ENCODE data around the gene SIGLEC5. TPM values are rescaled to one million over a fixed set of nuclear protein-coding genes. Genes with fewer than 3 reads are reported as not detected.

SIGLEC5 gene
- total and polyA plus RNA-seq, 2 experiments from 2014 or later, result not detected

GRCh38 chr19:51592521-51592920 is 37.7 kb downstream of the SIGLEC5 start (continued):
- TF ChIP-seq JUNB (IDR thresholded peaks at IDR 0.05; ENCODE audit: unreplicated experiment) (no peak), NANOG (IDR thresholded peaks at IDR 0.05; ENCODE audit: borderline replicate concordance) (no peak)
- TF ChIP-seq, protein P1, sequence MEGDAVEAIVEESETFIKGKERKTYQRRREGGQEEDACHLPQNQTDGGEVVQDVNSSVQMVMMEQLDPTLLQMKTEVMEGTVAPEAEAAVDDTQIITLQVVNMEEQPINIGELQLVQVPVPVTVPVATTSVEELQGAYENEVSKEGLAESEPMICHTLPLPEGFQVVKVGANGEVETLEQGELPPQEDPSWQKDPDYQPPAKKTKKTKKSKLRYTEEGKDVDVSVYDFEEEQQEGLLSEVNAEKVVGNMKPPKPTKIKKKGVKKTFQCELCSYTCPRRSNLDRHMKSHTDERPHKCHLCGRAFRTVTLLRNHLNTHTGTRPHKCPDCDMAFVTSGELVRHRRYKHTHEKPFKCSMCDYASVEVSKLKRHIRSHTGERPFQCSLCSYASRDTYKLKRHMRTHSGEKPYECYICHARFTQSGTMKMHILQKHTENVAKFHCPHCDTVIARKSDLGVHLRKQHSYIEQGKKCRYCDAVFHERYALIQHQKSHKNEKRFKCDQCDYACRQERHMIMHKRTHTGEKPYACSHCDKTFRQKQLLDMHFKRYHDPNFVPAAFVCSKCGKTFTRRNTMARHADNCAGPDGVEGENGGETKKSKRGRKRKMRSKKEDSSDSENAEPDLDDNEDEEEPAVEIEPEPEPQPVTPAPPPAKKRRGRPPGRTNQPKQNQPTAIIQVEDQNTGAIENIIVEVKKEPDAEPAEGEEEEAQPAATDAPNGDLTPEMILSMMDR (conservative IDR thresholded peaks at IDR 0.05; ENCODE audit: low read depth in 2 of 2), result no peak

- H3K36me3 ChIP-seq (ENCODE audit: insufficient read depth), result peaks cover 25% of the 10 kb centered on the region
- H3K4me3 ChIP-seq, result no peak overlapping the region
- H3K27me3 Mint-ChIP-seq (ENCODE audit: insufficient read depth, low read depth, poor library complexity), result peaks cover 9% of the 10 kb centered on the region
- no peak overlapping the region for H3K27ac Mint-ChIP-seq
- H3K79me2 ChIP-seq (replicated peaks; ENCODE audit: insufficient read depth), result no peaks in the 10 kb centered on the region
- no peaks in the 10 kb centered on the region for H3K27me3 ChIP-seq (ENCODE audit: insufficient read depth)
- no peaks in the 10 kb centered on the region for H4K20me1 ChIP-seq (replicated peaks; ENCODE audit: insufficient read depth)
- DNase-seq (ENCODE audit: low spot score), result no peak
- no peak overlapping the region for H3K4me3 Mint-ChIP-seq
- peaks cover 6% of the 10 kb centered on the region; the same call in 1 of the 2 replicates for H3K4me1 ChIP-seq (ENCODE audit: insufficient read depth)
- no peaks in the 10 kb centered on the region for H3K9me2 ChIP-seq (ENCODE audit: insufficient read depth)
- H2AFZ ChIP-seq, result no peak overlapping the region
- H3K4me2 ChIP-seq, result no peak overlapping the region
- H3K9me3 Mint-ChIP-seq, result peaks cover 38% of the 10 kb centered on the region
- H3F3A ChIP-seq (replicated peaks; ENCODE audit: low read depth), result no peaks in the 10 kb centered on the region
- no peak for ATAC-seq
- no peak overlapping the region for H3K27ac ChIP-seq (ENCODE audit: low read depth)
- peaks cover 10% of the 10 kb centered on the region for H3K4me1 Mint-ChIP-seq
- peaks cover 40% of the 10 kb centered on the region for H3K36me3 Mint-ChIP-seq (ENCODE audit: low read depth)
- TF ChIP-seq, protein P1 (conservative IDR thresholded peaks at IDR 0.05; ENCODE audit: low read depth in 2 of 2), result no peak
- TF ChIP-seq POLR2AphosphoS5 (IDR thresholded peaks at IDR 0.05; ENCODE audit: low read depth) (no peak), REST (IDR thresholded peaks at IDR 0.05; ENCODE audit: unreplicated experiment) (no peak), NANOG (IDR thresholded peaks at IDR 0.05; ENCODE audit: borderline replicate concordance) (no peak), EZH2 (IDR thresholded peaks at IDR 0.05; ENCODE audit: low read depth, unreplicated experiment) (no peak), JUNB (IDR thresholded peaks at IDR 0.05; ENCODE audit: unreplicated experiment) (no peak), CREB1 (CRISPR knock-in tag; IDR thresholded peaks at IDR 0.05; ENCODE audit: low read depth) (no peak), EZH2phosphoT487 (IDR thresholded peaks at IDR 0.05; ENCODE audit: unreplicated experiment) (no peak), STAT1 (IDR thresholded peaks at IDR 0.05; ENCODE audit: unreplicated experiment) (no peak), ETS1 (IDR thresholded peaks at IDR 0.05) (no peak), ZNF331 (CRISPR knock-in tag; IDR thresholded peaks at IDR 0.05; ENCODE audit: low read depth) (no peak)
These were observed 39.8 kb downstream of the SIGLEC5 start for GRCh38 chr19:51590441-51590840.
